Kidney epithelial cell (primary cell): Measurements from ENCODE around the gene CACNB4. TPM values are rescaled to one million over a fixed set of nuclear protein-coding genes. Genes with fewer than 3 reads are reported as not detected.

Experiments used
- DNase-seq: peaks from one replicate; pipeline ENCODE4 v3.0.0-alpha.2; 2010; ENCODE audit warnings: low read depth
- H3K27me3 ChIP-seq: 2 replicates; pipeline ENCODE4 v1.6.0; 2011; ENCODE audit warnings: low read length; ENCODE audit not compliant: control insufficient read depth, insufficient read depth
- H3K36me3 ChIP-seq: 2 replicates; pipeline ENCODE4 v1.5.1; 2011; ENCODE audit warnings: low read length; ENCODE audit not compliant: control insufficient read depth, insufficient read depth
- H3K4me3 ChIP-seq: 2 replicates; pipeline ENCODE4 v1.5.1; 2011; ENCODE audit warnings: low read depth, mild to moderate bottlenecking, control low read depth, low read length
- total RNA-seq: library from RNA; depleted of rRNA; stranded (reverse); fragments of >200 nt; gene quantifications from 2 replicates; pipeline ENCODE4 v1.2.3, GENCODE V29; 2015
- TF ChIP-seq, protein P1 (sequence below): IDR thresholded peaks from 2 replicates; pipeline ENCODE4 v1.5.1; 2011; ENCODE audit warnings: mild to moderate bottlenecking, moderate library complexity, low read length, control low read depth, inconsistent platforms; ENCODE audit not compliant: insufficient read depth, poor library complexity, severe bottlenecking

Gene CACNB4
- total RNA-seq, 1 donor from 2014 or later: 0.79 TPM

DNA sequence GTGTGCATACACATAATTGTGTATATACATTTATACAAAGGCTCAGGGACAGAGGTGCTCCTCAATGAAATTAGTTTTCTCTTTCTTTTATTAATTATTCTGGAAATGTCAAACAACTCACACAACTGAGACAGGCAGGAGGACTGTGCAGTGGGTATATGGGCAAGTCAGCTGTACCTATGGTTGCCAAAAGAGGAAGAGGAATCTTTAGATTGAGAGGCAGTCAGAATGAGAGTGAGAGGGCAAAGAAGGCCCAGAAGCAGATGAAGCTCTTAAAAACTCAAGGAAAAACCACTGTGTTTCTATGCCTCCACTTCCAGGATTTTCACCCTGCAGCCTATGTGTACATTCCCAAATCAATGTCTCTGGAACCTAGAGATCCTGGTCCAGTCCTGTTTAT lies 79.1 kb downstream of the CACNB4 start:
- TF ChIP-seq, protein P1, sequence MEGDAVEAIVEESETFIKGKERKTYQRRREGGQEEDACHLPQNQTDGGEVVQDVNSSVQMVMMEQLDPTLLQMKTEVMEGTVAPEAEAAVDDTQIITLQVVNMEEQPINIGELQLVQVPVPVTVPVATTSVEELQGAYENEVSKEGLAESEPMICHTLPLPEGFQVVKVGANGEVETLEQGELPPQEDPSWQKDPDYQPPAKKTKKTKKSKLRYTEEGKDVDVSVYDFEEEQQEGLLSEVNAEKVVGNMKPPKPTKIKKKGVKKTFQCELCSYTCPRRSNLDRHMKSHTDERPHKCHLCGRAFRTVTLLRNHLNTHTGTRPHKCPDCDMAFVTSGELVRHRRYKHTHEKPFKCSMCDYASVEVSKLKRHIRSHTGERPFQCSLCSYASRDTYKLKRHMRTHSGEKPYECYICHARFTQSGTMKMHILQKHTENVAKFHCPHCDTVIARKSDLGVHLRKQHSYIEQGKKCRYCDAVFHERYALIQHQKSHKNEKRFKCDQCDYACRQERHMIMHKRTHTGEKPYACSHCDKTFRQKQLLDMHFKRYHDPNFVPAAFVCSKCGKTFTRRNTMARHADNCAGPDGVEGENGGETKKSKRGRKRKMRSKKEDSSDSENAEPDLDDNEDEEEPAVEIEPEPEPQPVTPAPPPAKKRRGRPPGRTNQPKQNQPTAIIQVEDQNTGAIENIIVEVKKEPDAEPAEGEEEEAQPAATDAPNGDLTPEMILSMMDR: no peak
- no peak overlapping the region for H3K4me3 ChIP-seq
- no peaks in the 10 kb centered on the region for H3K27me3 ChIP-seq
- no peak for DNase-seq
- H3K36me3 ChIP-seq: no peaks in the 10 kb centered on the region

DNA sequence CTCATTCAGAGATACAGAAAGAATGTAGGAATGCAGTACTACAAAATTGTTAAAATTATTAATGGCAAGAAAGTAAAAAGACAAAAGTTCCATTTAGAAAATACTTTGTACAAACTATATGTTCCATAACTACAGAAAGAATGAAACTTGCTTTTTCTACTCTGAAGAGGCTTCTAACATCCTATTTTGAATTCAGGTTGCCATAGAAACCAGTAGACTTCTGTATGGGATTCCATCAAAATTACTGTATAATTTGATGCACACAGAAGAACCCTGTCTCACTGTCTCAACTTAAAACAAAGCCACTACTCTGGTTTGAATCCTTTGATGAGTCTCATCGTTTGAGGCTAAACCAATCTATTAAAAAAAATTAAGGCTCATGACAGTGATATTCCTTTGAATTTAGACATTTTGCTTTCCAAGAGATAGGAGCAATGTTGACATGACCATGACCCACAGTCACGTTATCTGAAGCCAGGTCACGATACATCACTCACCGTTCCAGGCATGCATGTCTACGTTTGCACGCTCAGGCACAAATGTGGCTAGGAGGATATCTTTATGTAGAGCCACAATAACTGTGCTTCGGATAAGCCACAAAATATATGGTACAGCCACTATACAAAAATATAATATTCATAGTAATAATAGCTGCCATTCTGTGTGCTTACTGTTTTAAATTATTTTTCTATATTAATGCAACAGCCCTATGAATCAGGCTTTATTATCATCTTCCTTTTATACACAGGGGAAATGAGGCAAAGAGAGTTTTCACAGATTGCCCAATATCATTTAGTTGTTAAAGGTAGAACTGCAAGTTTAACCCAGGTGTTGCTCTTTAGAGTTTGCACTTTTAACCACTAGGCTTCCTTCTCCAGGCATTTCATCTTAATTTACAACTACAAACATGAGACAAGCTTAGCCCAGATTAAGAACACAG lies 82.4 kb downstream of the CACNB4 start:
- no peaks in the 10 kb centered on the region for H3K36me3 ChIP-seq

DNA sequence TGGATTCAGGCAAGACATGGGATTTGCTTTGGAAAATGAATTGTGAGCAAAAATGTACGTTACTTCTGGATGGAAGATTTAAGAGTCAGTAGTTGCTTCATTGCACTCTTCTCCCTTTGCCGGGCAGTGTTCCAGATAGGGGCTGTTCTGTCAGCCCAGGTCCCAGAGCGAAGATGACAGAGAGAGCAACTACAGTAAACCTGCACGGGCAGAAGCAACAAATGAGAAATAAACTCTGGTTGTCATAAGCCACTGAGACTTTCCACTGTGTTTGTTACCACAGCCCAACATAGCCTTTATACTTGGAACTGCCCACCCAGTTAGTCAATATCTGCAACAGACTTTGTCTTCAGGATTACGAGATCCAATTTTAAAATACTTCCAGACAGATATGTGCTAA lies 83.3 kb downstream of the CACNB4 start:
- H3K4me3 ChIP-seq: no peak overlapping the region
- TF ChIP-seq, protein P1: no peak
- H3K27me3 ChIP-seq: no peaks in the 10 kb centered on the region
- DNase-seq: no peak
- no peaks in the 10 kb centered on the region for H3K36me3 ChIP-seq

More for the DNA sequence above, 82.4 kb downstream of the CACNB4 start:
- no peak for DNase-seq
- TF ChIP-seq, protein P1: no peak
- Histone ChIP-seq H3K27me3 (no peaks in the 10 kb centered on the region), H3K4me3 (no peak overlapping the region)

DNA sequence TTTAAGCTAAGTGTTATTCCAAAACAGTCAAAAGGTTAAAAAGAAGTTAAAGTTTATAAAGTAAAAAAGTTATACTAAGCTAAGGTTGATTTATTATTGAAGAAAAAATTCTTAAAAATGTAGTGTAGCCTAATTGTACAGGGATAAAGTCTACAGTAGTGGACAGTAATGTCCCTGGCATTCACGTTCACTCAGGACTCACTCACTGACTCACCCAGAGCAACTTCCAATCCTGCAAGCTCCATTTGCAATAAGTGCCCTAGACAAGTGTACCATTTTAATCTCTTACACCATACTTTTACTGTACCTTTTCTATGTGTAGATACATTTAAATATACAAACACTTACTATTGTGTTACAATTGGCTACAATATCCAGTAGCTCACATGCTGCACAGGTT lies 86.1 kb downstream of the CACNB4 start:
- no peak overlapping the region for H3K4me3 ChIP-seq
- DNase-seq: no peak

DNA sequence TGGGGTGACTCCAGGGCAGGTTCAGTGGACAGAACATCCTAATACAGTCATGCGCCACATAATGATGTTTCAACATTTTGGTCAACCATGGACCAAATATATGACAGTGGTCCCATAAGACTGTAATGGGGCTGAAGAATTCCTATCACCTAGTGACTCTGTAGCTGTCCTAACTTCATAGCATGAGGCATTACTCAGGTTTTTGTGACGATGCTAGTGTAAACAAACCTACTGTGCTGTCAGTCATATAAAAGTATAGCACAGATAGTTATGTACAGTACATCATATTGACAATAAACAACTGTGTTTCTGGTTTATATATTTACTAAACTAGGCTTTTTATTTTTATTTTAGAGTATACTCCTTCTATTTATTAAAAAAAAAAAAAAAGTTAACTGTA lies 87.1 kb downstream of the CACNB4 start:
- H3K27me3 ChIP-seq: no peaks in the 10 kb centered on the region
- TF ChIP-seq, protein P1: no peak
- H3K4me3 ChIP-seq: no peak overlapping the region
- H3K36me3 ChIP-seq: no peaks in the 10 kb centered on the region
- DNase-seq: no peak

More for the DNA sequence above, 86.1 kb downstream of the CACNB4 start:
- Histone ChIP-seq H3K36me3 (no peaks in the 10 kb centered on the region), H3K27me3 (no peaks in the 10 kb centered on the region)
- TF ChIP-seq, protein P1: no peak
